GM12878 (cell line): Measurements from ENCODE around the gene DOCK9. TPM values are rescaled to one million over a fixed set of nuclear protein-coding genes. Genes with fewer than 3 reads are reported as not detected.

Experiments used
- ATAC-seq: fragments of 200-7000 bp; cut with Tn5 transposase; 3 replicates; pipeline ENCODE4 v1.9.1; 2020; ENCODE audit warnings: mild to moderate bottlenecking, moderate library complexity
- BruUV-seq: library from RNA; stranded (reverse); fragments of 400-500 nt; replicated peaks from 2 replicates; lab custom pipeline; 2021; lab: Mats Ljungman, UMichigan
- CTCF ChIA-PET: fragments of 300-600 bp; sonication (Branson Sonifier 250); formaldehyde crosslinking; extraction: SDS; loops from one replicate; lab custom pipeline; 2021; ENCODE audit warnings: inconsistent platforms; lab: Yijun Ruan, JAX
- POLR2A ChIA-PET: fragments of 350-600 bp; formaldehyde crosslinking; extraction: SDS; loops from one replicate; lab custom pipeline; 2021; ENCODE audit warnings: inconsistent platforms; lab: Charles Lee
- RAD21 ChIA-PET: fragments of 300-600 bp; sonication (Branson Sonifier 250); formaldehyde crosslinking; loops from one replicate; lab custom pipeline; 2023; ENCODE audit warnings: antibody characterized with exemption; ENCODE audit not compliant: unreplicated experiment; lab: Charles Lee
- SMC1A ChIA-PET: fragments of 300-600 bp; sonication (Branson Sonifier 250); formaldehyde crosslinking; loops from one replicate; lab custom pipeline; 2023; ENCODE audit not compliant: unreplicated experiment, uncharacterized antibody; lab: Charles Lee
- DNase-seq: peaks from one replicate; pipeline ENCODE4 v3.0.0-alpha.2; 2011; ENCODE audit warnings: low read depth, low spot score
- FAIRE-seq: peaks from 3 replicates; lab custom pipeline; 2011; peaks lifted over from hg19 to GRCh38; lab: Jason Lieb, UNC
- H2AFZ ChIP-seq: 2 replicates; pipeline ENCODE4 v1.6.0; 2011; ENCODE audit warnings: low read depth, low read length, control low read depth; ENCODE audit not compliant: control insufficient read depth
- H3K27ac ChIP-seq: 2 replicates; pipeline ENCODE4 v1.5.1; 2011; ENCODE audit warnings: control low read depth; ENCODE audit not compliant: control insufficient read depth, insufficient read depth
- H3K27me3 ChIP-seq, 2 experiments: replicated peaks in 1 of 2; 2 replicates each; pipeline versions ENCODE4 v1.6.0 to v1.6.1; 2011; ENCODE audit warnings: low read length in 1 of 2; ENCODE audit not compliant: control insufficient read depth in 2 of 2, insufficient read depth in 2 of 2
- H3K36me3 ChIP-seq, 2 experiments: 2 replicates each; pipeline ENCODE4 v1.5.1; 2011; ENCODE audit warnings: low read length in 1 of 2; ENCODE audit not compliant: control insufficient read depth in 2 of 2, insufficient read depth in 2 of 2
- H3K4me1 ChIP-seq: 2 replicates; pipeline ENCODE4 v1.6.1; 2011; ENCODE audit warnings: mild to moderate bottlenecking, low read length, moderate library complexity, mixed read lengths; ENCODE audit not compliant: control insufficient read depth, insufficient read depth
- H3K4me2 ChIP-seq: 2 replicates; pipeline ENCODE4 v1.6.0; 2011; ENCODE audit warnings: control low read depth; ENCODE audit not compliant: control insufficient read depth, insufficient read depth
- H3K4me3 ChIP-seq: fragments of 200-600 bp; sonication (generic); 2 replicates; pipeline ENCODE4 v1.5.1; 2016
- H3K79me2 ChIP-seq: 2 replicates; pipeline ENCODE4 v1.6.0; 2011; ENCODE audit warnings: low read length; ENCODE audit not compliant: control insufficient read depth, insufficient read depth
- H3K9ac ChIP-seq: 2 replicates; pipeline ENCODE4 v1.8.0; 2011; ENCODE audit warnings: low read length, control low read depth, mixed read lengths; ENCODE audit not compliant: control insufficient read depth, insufficient read depth
- H3K9me3 ChIP-seq: replicated peaks from 3 replicates; pipeline ENCODE4 v1.5.1; 2011; ENCODE audit warnings: mild to moderate bottlenecking, low read length; ENCODE audit not compliant: control insufficient read depth, insufficient read depth
- H4K20me1 ChIP-seq: 2 replicates; pipeline ENCODE4 v1.6.0; 2011; ENCODE audit not compliant: control insufficient read depth, insufficient read depth
- BACH1 ChIP-seq: fragments of 450-650 bp; IDR thresholded peaks from 2 replicates; pipeline ENCODE4 v1.6.1; 2017; ENCODE audit warnings: mild to moderate bottlenecking, borderline replicate concordance
- CBX3 ChIP-seq: fragments of 200-600 bp; sonication (generic); IDR thresholded peaks from 2 replicates; pipeline ENCODE4 v1.6.1; 2016; ENCODE audit warnings: low read depth, borderline replicate concordance
- EED ChIP-seq: sonication (generic); IDR thresholded peaks from 2 replicates; pipeline ENCODE4 v1.6.1; 2016; ENCODE audit warnings: antibody characterized with exemption, low read depth
- IRF5 ChIP-seq: fragments of 450-650 bp; IDR thresholded peaks from 2 replicates; pipeline ENCODE4 v1.6.1; 2017; ENCODE audit warnings: borderline replicate concordance
- MYC ChIP-seq: IDR thresholded peaks from 2 replicates; pipeline ENCODE4 v1.6.1; 2011; ENCODE audit warnings: mild to moderate bottlenecking, low read length, moderate library complexity, inconsistent platforms; ENCODE audit not compliant: insufficient read depth, insufficient replicate concordance, insufficient read length, severe bottlenecking
- NFIC ChIP-seq: IDR thresholded peaks from 2 replicates; pipeline ENCODE4 v1.6.1; 2012; ENCODE audit warnings: low read depth, mild to moderate bottlenecking, inconsistent platforms, low read length, moderate library complexity
- SIX5 ChIP-seq: IDR thresholded peaks from 2 replicates; pipeline ENCODE4 v1.6.1; 2011; ENCODE audit warnings: mild to moderate bottlenecking, low read depth, low read length, moderate library complexity; ENCODE audit not compliant: severe bottlenecking
- ZNF592 ChIP-seq: fragments of 450-650 bp; IDR thresholded peaks from 2 replicates; pipeline ENCODE4 v1.6.1; 2017; ENCODE audit warnings: mild to moderate bottlenecking, moderate library complexity
- WGBS: methylation state at CpG from one replicate; pipeline ENCODE4 v1.1.6; 2016; ENCODE audit warnings: low lambda C conversion rate; ENCODE audit not compliant: insufficient replicate concordance, insufficient coverage; ENCODE audit errors: missing lambda C conversion rate; 5-methylcytosine and 5-hydroxymethylcytosine counted together
- in situ Hi-C: fragments of 300-500 bp; cut with MboI; formaldehyde crosslinking; loops from 9 replicates; pipeline ENCODE4 v1.14.3; 2018; ENCODE audit warnings: mixed read lengths
- intact Hi-C: fragments of 100-400 bp; cut with micrococcal nuclease; formaldehyde crosslinking; loops from one replicate; pipeline ENCODE4 v1.14.2; 2022; ENCODE audit not compliant: unreplicated experiment
- polyA plus RNA-seq, 11 experiments: library from polyadenylated mRNA; depleted of rRNA in 4 of 11; unstranded in 6 of 11; stranded (reverse) in 5 of 11; fragments of >200 nt; fragmentation: Nextera tagmentation in 4 of 11; fragmentation: Illumina TruSeq in 1 of 11; extraction: Ambion mirVana in 4 of 11; extraction: Trizol in 1 of 11; gene quantifications; 1 replicate in 1 of 11; 2 replicates in 10 of 11; pipeline versions ENCODE4 v1.2.1 to v1.2.3, GENCODE V29; 2011 to 2016; ENCODE audit warnings: inconsistent platforms in 2 of 11, missing spikeins in 2 of 11, low read depth in 1 of 11
- total RNA-seq, 4 experiments: library from RNA; depleted of rRNA in 3 of 4; stranded (reverse); fragments of >200 nt in 3 of 4; fragmentation: Illumina TruSeq in 1 of 4; extraction: Trizol in 1 of 4; gene quantifications; 2 replicates each; pipeline versions ENCODE4 v1.2.1 to v1.2.3, GENCODE V29; 2013 to 2021

Gene DOCK9
- total and polyA plus RNA-seq, 10 of the 15 experiments (the other 5 are each of a cell fraction or from before 2014, with no cell fraction given): 0.09 to 2.9 (median 0.74) TPM

DNA sequence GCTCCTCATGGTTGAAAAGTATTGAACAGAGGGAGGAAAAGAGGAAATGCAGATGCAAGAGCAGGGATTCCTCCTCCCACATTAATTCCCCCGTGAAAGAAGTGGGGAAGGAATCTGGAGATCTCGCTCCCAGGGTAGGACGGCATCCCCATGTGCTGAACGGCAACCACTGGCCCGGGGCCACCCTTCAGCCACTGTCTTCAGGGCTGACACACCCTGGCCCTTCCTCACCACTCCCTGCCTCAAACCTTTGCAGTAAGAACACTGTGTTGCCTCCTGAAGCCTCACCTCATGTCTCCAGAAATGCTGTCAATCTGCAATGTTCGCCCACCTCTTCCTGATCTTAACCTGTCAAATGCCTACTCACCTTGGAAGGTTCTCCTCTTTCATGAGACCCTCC is 10.9 kb upstream of the DOCK9 start:
- Histone ChIP-seq H3K9me3 (no peaks in the 10 kb centered on the region; the same call in 1 of the 3 replicates), H3K36me3 (no peaks in the 10 kb centered on the region), H3K27ac (no peak overlapping the region), H3K27me3 (no peaks in the 10 kb centered on the region), H3K4me3 (no peak overlapping the region), H4K20me1 (no peaks in the 10 kb centered on the region), H3K79me2 (no peaks in the 10 kb centered on the region; the same call in 1 of the 2 replicates), H3K9ac (no peak overlapping the region), H3K4me2 (no peak overlapping the region), H3K4me1 (no peaks in the 10 kb centered on the region), H2AFZ (no peak overlapping the region)
- TF ChIP-seq NFIC: no peak
- WGBS: 51% methylated on average over 6 of the region's 6 CpGs
- ATAC-seq (no peak), FAIRE-seq (no peak), DNase-seq (no peak)
- SMC1A ChIA-PET: no interaction called here
- CTCF ChIA-PET: no interaction called here
- BruUV-seq: no TSS peak
- in situ Hi-C loops (no loop called here), intact Hi-C loops (no loop called here)
- RAD21 ChIA-PET: no interaction called here
- POLR2A ChIA-PET: interaction anchor here (1.1 kb wide), 1 partner anchor 11 kb away, joined by 3 read pairs; no protein-coding TSS in a partner anchor

- Histone ChIP-seq H2AFZ (no peak overlapping the region), H3K27ac (no peak overlapping the region), H3K27me3 (no peaks in the 10 kb centered on the region), H3K4me2 (no peak overlapping the region), H4K20me1 (no peaks in the 10 kb centered on the region), H3K36me3 (no peaks in the 10 kb centered on the region), H3K9ac (no peak overlapping the region), H3K9me3 (no peaks in the 10 kb centered on the region; the same call in 1 of the 3 replicates), H3K4me1 (no peaks in the 10 kb centered on the region), H3K4me3 (no peak overlapping the region), H3K79me2 (no peaks in the 10 kb centered on the region; the same call in 1 of the 2 replicates)
- ChIA-PET RAD21 (no interaction called here), POLR2A (interaction anchor here (1.1 kb wide), 1 partner anchor 12 kb away, joined by 3 read pairs; no protein-coding TSS in a partner anchor), CTCF (no interaction called here), SMC1A (no interaction called here)
- BruUV-seq: no TSS peak
- DNase-seq (no peak), ATAC-seq (no peak), FAIRE-seq (no peak)
- intact Hi-C loops: no loop called here
- WGBS: 42% methylated on average over 5 of the region's 5 CpGs
- in situ Hi-C loops: no loop called here
- TF ChIP-seq IRF5 (no peak), ZNF592 (no peak), CBX3 (no peak), EED (no peak), BACH1 (no peak), MYC (no peak), SIX5 (no peak)
Measured at GRCh38 chr13:98988277-98988676, 10.4 kb upstream of the DOCK9 start.
